IMR-90 (cell line): Measurements from ENCODE around the gene FBXO34. TPM values are rescaled to one million over a fixed set of nuclear protein-coding genes. Genes with fewer than 3 reads are reported as not detected.
A peak's percentile ranks its signal among the peaks of the same experiment; 100 is the strongest.

Experiments
- ATAC-seq: fragments of 200-7000 bp; cut with Tn5 transposase; 2 replicates; pipeline ENCODE4 v1.9.1; 2020; ENCODE audit warnings: low read depth, mild to moderate bottlenecking, moderate library complexity
- BruUV-seq: library from RNA; stranded (reverse); fragments of 400-500 nt; replicated peaks from 2 replicates; lab custom pipeline; 2021; lab: Mats Ljungman, UMichigan
- CTCF ChIA-PET: fragments of 300-600 bp; formaldehyde crosslinking; extraction: SDS; loops from one replicate; lab custom pipeline; 2021; ENCODE audit warnings: antibody characterized with exemption; lab: Yijun Ruan, JAX
- POLR2A ChIA-PET: fragments of 300-600 bp; sonication (Branson Sonifier 250); formaldehyde crosslinking; loops from one replicate; lab custom pipeline; 2022; ENCODE audit warnings: antibody characterized with exemption; ENCODE audit not compliant: unreplicated experiment; lab: Charles Lee
- DNase-seq: peaks from one replicate; pipeline ENCODE4 v3.0.0; 2013
- H2AFZ ChIP-seq: replicated peaks from 2 replicates; pipeline ENCODE3; 2013; ENCODE audit warnings: low read length, mild to moderate bottlenecking; ENCODE audit not compliant: poor library complexity
- H2AK5ac ChIP-seq: 2 replicates; pipeline ENCODE4 v1.6.1; 2013; ENCODE audit warnings: low read depth, low read length, inconsistent platforms
- H2AK9ac ChIP-seq: replicated peaks from 2 replicates; pipeline ENCODE3; 2013; ENCODE audit warnings: mild to moderate bottlenecking, low read depth, low read length, moderate library complexity; ENCODE audit not compliant: poor library complexity
- H2BK120ac ChIP-seq: 2 replicates; pipeline ENCODE4 v1.6.1; 2013; ENCODE audit warnings: low read depth, low read length, inconsistent platforms
- H2BK15ac ChIP-seq: 3 replicates; pipeline ENCODE4 v1.6.1; 2013; ENCODE audit warnings: low read depth, low read length, inconsistent platforms
- H2BK20ac ChIP-seq: 2 replicates; pipeline ENCODE4 v1.6.1; 2013; ENCODE audit warnings: low read depth, mild to moderate bottlenecking, inconsistent platforms, low read length, moderate library complexity
- H2BK5ac ChIP-seq: 2 replicates; pipeline ENCODE4 v1.6.1; 2013; ENCODE audit warnings: mild to moderate bottlenecking, low read depth, low read length, inconsistent platforms; ENCODE audit not compliant: poor library complexity, severe bottlenecking
- H3K14ac ChIP-seq: replicated peaks from 2 replicates; pipeline ENCODE4 v1.6.1; 2013; ENCODE audit warnings: low read depth, low read length, inconsistent platforms
- H3K18ac ChIP-seq: 2 replicates; pipeline ENCODE4 v1.6.1; 2013; ENCODE audit warnings: low read depth, low read length, control low read depth
- H3K23ac ChIP-seq: 2 replicates; pipeline ENCODE4 v1.6.1; 2013; ENCODE audit warnings: low read depth, low read length, inconsistent platforms
- H3K27ac ChIP-seq: 2 replicates; pipeline ENCODE4 v1.5.1; 2013; ENCODE audit warnings: mild to moderate bottlenecking, control low read depth, low read length; ENCODE audit not compliant: insufficient read depth
- H3K27me3 ChIP-seq: 2 replicates; pipeline ENCODE4 v1.6.1; 2013; ENCODE audit warnings: low read length; ENCODE audit not compliant: control insufficient read depth, insufficient read depth
- H3K36me3 ChIP-seq: 2 replicates; pipeline ENCODE4 v1.6.1; 2013; ENCODE audit warnings: low read length, mixed read lengths; ENCODE audit not compliant: control insufficient read depth, insufficient read depth
- H3K4ac ChIP-seq: 2 replicates; pipeline ENCODE4 v1.6.1; 2013; ENCODE audit warnings: low read depth, low read length, inconsistent platforms
- H3K4me1 ChIP-seq: 2 replicates; pipeline ENCODE4 v1.6.1; 2013; ENCODE audit warnings: low read length, mixed read lengths; ENCODE audit not compliant: control insufficient read depth, insufficient read depth
- H3K4me2 ChIP-seq: 2 replicates; pipeline ENCODE4 v1.6.1; 2013; ENCODE audit warnings: low read depth, mild to moderate bottlenecking, control low read depth, low read length, moderate library complexity
- H3K4me3 ChIP-seq: 2 replicates; pipeline ENCODE4 v1.5.1; 2013; ENCODE audit warnings: low read depth, mild to moderate bottlenecking, control low read depth, low read length, moderate library complexity; ENCODE audit not compliant: insufficient read depth
- H3K56ac ChIP-seq: 2 replicates; pipeline ENCODE4 v1.6.1; 2013; ENCODE audit warnings: low read length, inconsistent platforms; ENCODE audit not compliant: insufficient read depth; ENCODE audit errors: extremely low read depth
- H3K79me1 ChIP-seq, 2 experiments: 2 replicates each; pipeline ENCODE4 v1.6.1; 2013; ENCODE audit warnings: low read length in 2 of 2, inconsistent platforms in 1 of 2, low read depth in 1 of 2
- H3K9ac ChIP-seq: 2 replicates; pipeline ENCODE4 v1.6.1; 2013; ENCODE audit warnings: low read depth, low read length, control low read depth
- H3K9me1 ChIP-seq: 2 replicates; pipeline ENCODE4 v1.6.1; 2013; ENCODE audit warnings: low read length, inconsistent platforms; ENCODE audit not compliant: insufficient read depth
- H3K9me3 ChIP-seq: 2 replicates; pipeline ENCODE4 v1.6.1; 2013; ENCODE audit warnings: low read length; ENCODE audit not compliant: control insufficient read depth, insufficient read depth
- H4K20me1 ChIP-seq: 2 replicates; pipeline ENCODE4 v1.6.1; 2013; ENCODE audit warnings: low read length, inconsistent platforms; ENCODE audit not compliant: insufficient read depth
- H4K5ac ChIP-seq: 2 replicates; pipeline ENCODE4 v1.6.1; 2013; ENCODE audit warnings: mild to moderate bottlenecking, low read depth, low read length, control low read depth
- H4K8ac ChIP-seq, 2 experiments: 2 replicates each; pipeline ENCODE4 v1.6.1; 2013; ENCODE audit warnings: low read depth in 2 of 2, low read length in 2 of 2, control low read depth in 1 of 2, inconsistent platforms in 1 of 2
- H4K91ac ChIP-seq: 2 replicates; pipeline ENCODE4 v1.6.1; 2013; ENCODE audit warnings: low read depth, low read length, inconsistent platforms; ENCODE audit not compliant: insufficient read depth
- BHLHE40 ChIP-seq: fragments of 150-350 bp; IDR thresholded peaks from 2 replicates; pipeline ENCODE4 v1.6.1; 2016; ENCODE audit warnings: mild to moderate bottlenecking, low read depth, low read length
- CEBPB ChIP-seq: IDR thresholded peaks from 2 replicates; pipeline ENCODE4 v1.6.1; 2012; ENCODE audit warnings: low read depth, low read length, improper control_type of control experiment
- CHD1 ChIP-seq: IDR thresholded peaks from 2 replicates; pipeline ENCODE4 v1.6.1; 2012; ENCODE audit warnings: low read depth, low read length, improper control_type of control experiment
- FOS ChIP-seq: fragments of 150-350 bp; IDR thresholded peaks from 2 replicates; pipeline ENCODE4 v1.6.1; 2016; ENCODE audit warnings: low read depth, low read length
- MAFK ChIP-seq: IDR thresholded peaks from 2 replicates; pipeline ENCODE4 v1.6.1; 2012; ENCODE audit warnings: low read depth, low read length, improper control_type of control experiment
- MAZ ChIP-seq: IDR thresholded peaks from 2 replicates; pipeline ENCODE4 v1.6.1; 2012; ENCODE audit warnings: low read depth, mild to moderate bottlenecking, low read length, improper control_type of control experiment, moderate library complexity, borderline replicate concordance
- MXI1 ChIP-seq: IDR thresholded peaks from 2 replicates; pipeline ENCODE4 v1.6.1; 2012; ENCODE audit warnings: low read depth, mild to moderate bottlenecking, low read length, moderate library complexity, borderline replicate concordance
- NFE2L2 ChIP-seq: fragments of 150-350 bp; IDR thresholded peaks from 2 replicates; pipeline ENCODE4 v1.6.1; 2016; ENCODE audit warnings: low read depth, mild to moderate bottlenecking, low read length
- POLR2A ChIP-seq: IDR thresholded peaks from 2 replicates; pipeline ENCODE4 v1.6.1; 2012; ENCODE audit warnings: mild to moderate bottlenecking, low read depth, low read length
- RAD21 ChIP-seq: IDR thresholded peaks from 2 replicates; pipeline ENCODE4 v1.6.1; 2012; ENCODE audit warnings: low read length, improper control_type of control experiment
- RCOR1 ChIP-seq: IDR thresholded peaks from 2 replicates; pipeline ENCODE4 v1.6.1; 2012; ENCODE audit warnings: mild to moderate bottlenecking, low read length, improper control_type of control experiment; ENCODE audit not compliant: insufficient replicate concordance
- RFX5 ChIP-seq: IDR thresholded peaks from 2 replicates; pipeline ENCODE4 v1.8.0; 2012; ENCODE audit warnings: low read depth, mild to moderate bottlenecking, low read length, moderate library complexity
- SMC3 ChIP-seq: fragments of 150-350 bp; IDR thresholded peaks from 2 replicates; pipeline ENCODE4 v1.6.1; 2016; ENCODE audit warnings: low read depth, mild to moderate bottlenecking, antibody characterized with exemption, low read length, moderate library complexity
- WGBS, 2 experiments: methylation state at CpG; one replicate each; pipeline versions ENCODE4 v1.1.5 to v1.1.7; 2013; ENCODE audit warnings: missing lambda C conversion rate in 2 of 2; ENCODE audit not compliant: insufficient read length in 1 of 2; ENCODE audit errors: extremely low coverage in 2 of 2; 5-methylcytosine and 5-hydroxymethylcytosine counted together
- dilution Hi-C: fragments of 300-500 bp; cut with HindIII; formaldehyde crosslinking; loops from one replicate; pipeline ENCODE4 v1.14.3; 2018; ENCODE audit warnings: low sequenced_read_pairs; ENCODE audit not compliant: unreplicated experiment
- in situ Hi-C: fragments of 300-500 bp; cut with MboI; formaldehyde crosslinking; loops from 3 replicates; pipeline ENCODE4 v1.14.3; 2019; ENCODE audit warnings: low sequenced_read_pairs, inconsistent platforms, mixed read lengths
- intact Hi-C: fragments of 100-400 bp; cut with micrococcal nuclease; formaldehyde crosslinking; loops from 2 replicates; pipeline ENCODE4 v1.10.0; 2022
- polyA plus RNA-seq, 3 experiments: library from polyadenylated mRNA; depleted of rRNA; stranded (reverse); fragments of >200 nt; gene quantifications; 2 replicates each; pipeline ENCODE4 v1.2.3, GENCODE V29; 2012; ENCODE audit warnings: low replicate concordance in 1 of 3
- total RNA-seq: library from RNA; depleted of rRNA; stranded (reverse); fragments of >200 nt; gene quantifications from 2 replicates; pipeline ENCODE4 v1.2.3, GENCODE V29; 2012
- TF ChIP-seq, protein P1 (sequence below): fragments of 150-350 bp; IDR thresholded peaks from 2 replicates; pipeline ENCODE4 v1.6.1; 2017; ENCODE audit warnings: mild to moderate bottlenecking, antibody characterized with exemption, low read length, low read depth
- TF ChIP-seq, protein P2 (sequence below): fragments of 150-350 bp; IDR thresholded peaks from 2 replicates; pipeline ENCODE4 v1.6.1; 2016; ENCODE audit warnings: low read depth, mild to moderate bottlenecking, low read length, moderate library complexity, borderline replicate concordance
- TF ChIP-seq, protein P3 (sequence below): conservative IDR thresholded peaks from 2 replicates; pipeline ENCODE4 v1.5.1; 2012; ENCODE audit warnings: mild to moderate bottlenecking, low read depth, low read length, improper control_type of control experiment

Gene FBXO34
- total and polyA plus RNA-seq, 2 of the 4 experiments (the other 2 are of a cell fraction), result 15.4 to 35.1 TPM

DNA sequence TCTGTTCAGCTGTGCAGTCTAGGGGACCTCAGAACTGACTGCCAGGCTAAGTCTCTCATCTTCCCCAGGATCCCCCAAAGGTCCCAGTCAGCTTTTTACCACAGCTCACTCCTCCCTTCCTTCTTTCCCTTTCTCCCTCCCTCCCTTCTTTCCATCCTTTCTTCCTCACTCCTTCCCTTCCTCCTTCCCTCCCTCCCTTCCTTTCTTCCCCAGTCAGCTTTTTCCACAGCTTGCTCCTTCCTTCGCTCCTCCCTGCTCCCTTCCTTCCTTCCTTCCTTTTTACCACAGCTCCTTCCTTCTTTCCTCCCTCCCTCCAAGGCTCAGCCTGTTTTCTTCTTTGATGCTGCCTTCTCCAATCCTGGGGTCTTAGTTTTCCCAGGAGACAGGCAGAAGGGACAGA is 101.2 kb downstream of the FBXO34 start:
- TF ChIP-seq, protein P1, sequence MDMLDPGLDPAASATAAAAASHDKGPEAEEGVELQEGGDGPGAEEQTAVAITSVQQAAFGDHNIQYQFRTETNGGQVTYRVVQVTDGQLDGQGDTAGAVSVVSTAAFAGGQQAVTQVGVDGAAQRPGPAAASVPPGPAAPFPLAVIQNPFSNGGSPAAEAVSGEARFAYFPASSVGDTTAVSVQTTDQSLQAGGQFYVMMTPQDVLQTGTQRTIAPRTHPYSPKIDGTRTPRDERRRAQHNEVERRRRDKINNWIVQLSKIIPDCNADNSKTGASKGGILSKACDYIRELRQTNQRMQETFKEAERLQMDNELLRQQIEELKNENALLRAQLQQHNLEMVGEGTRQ, result no peak
- no peak for TF ChIP-seq POLR2A
- TF ChIP-seq RFX5, result no peak
- TF ChIP-seq FOS, result no peak
- TF ChIP-seq MXI1, result no peak
- TF ChIP-seq BHLHE40, result no peak
- TF ChIP-seq, protein P2, sequence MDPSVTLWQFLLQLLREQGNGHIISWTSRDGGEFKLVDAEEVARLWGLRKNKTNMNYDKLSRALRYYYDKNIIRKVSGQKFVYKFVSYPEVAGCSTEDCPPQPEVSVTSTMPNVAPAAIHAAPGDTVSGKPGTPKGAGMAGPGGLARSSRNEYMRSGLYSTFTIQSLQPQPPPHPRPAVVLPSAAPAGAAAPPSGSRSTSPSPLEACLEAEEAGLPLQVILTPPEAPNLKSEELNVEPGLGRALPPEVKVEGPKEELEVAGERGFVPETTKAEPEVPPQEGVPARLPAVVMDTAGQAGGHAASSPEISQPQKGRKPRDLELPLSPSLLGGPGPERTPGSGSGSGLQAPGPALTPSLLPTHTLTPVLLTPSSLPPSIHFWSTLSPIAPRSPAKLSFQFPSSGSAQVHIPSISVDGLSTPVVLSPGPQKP, result no peak
- TF ChIP-seq, protein P3, sequence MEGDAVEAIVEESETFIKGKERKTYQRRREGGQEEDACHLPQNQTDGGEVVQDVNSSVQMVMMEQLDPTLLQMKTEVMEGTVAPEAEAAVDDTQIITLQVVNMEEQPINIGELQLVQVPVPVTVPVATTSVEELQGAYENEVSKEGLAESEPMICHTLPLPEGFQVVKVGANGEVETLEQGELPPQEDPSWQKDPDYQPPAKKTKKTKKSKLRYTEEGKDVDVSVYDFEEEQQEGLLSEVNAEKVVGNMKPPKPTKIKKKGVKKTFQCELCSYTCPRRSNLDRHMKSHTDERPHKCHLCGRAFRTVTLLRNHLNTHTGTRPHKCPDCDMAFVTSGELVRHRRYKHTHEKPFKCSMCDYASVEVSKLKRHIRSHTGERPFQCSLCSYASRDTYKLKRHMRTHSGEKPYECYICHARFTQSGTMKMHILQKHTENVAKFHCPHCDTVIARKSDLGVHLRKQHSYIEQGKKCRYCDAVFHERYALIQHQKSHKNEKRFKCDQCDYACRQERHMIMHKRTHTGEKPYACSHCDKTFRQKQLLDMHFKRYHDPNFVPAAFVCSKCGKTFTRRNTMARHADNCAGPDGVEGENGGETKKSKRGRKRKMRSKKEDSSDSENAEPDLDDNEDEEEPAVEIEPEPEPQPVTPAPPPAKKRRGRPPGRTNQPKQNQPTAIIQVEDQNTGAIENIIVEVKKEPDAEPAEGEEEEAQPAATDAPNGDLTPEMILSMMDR, result no peak
- TF ChIP-seq SMC3, result no peak
- TF ChIP-seq NFE2L2, result no peak
- TF ChIP-seq MAZ, result no peak
- TF ChIP-seq CHD1, result no peak
- TF ChIP-seq RCOR1, result no peak
- TF ChIP-seq MAFK, result no peak
- no peak for TF ChIP-seq RAD21
- no peak for TF ChIP-seq CEBPB
- Histone ChIP-seq H3K18ac (no peak overlapping the region), H3K4me1 (peaks cover 4% of the 10 kb centered on the region; the same call in 1 of the 2 replicates), H3K56ac (no peak overlapping the region), H2BK5ac (no peak overlapping the region), H2AK9ac (no peak overlapping the region), H2BK120ac (no peak overlapping the region), H3K14ac (no peak overlapping the region), H4K5ac (no peak overlapping the region), H4K8ac (no peak overlapping the region), H4K91ac (peak overlapping the region; percentile 45; the same call in 1 of the 2 replicates), H3K27ac (no peak overlapping the region), H3K9ac (no peak overlapping the region), H2BK20ac (no peak overlapping the region), H2AK5ac (no peak overlapping the region), H3K27me3 (no peaks in the 10 kb centered on the region), H3K79me1 (peaks cover 3 to 4% of the 10 kb centered on the region in 2 experiments; a peak in 1 of 4 replicates), H3K9me3 (no peaks in the 10 kb centered on the region), H4K20me1 (no peaks in the 10 kb centered on the region), H3K4me3 (no peak overlapping the region), H2AFZ (no peak overlapping the region), H3K4me2 (no peak overlapping the region), H3K36me3 (peaks cover 18% of the 10 kb centered on the region), H2BK15ac (no peak overlapping the region), H3K4ac (no peak overlapping the region), H3K9me1 (no peaks in the 10 kb centered on the region), H3K23ac (no peak overlapping the region)
- no peak for DNase-seq
- ChIA-PET CTCF (no interaction called here), POLR2A (no interaction called here)
- dilution Hi-C loops, result no loop called here
- WGBS, 2 experiments, result no CpG with 5 or more reads among the region's 1 CpG
- BruUV-seq, result no TSS peak
- in situ Hi-C loops, result no loop called here
- intact Hi-C loops, result no loop called here
- ATAC-seq, result no peak
